Uterus (tissue), 2 donors: Measurements from ENCODE around the gene RPL22.

Experiments
- POLR2A ChIP-seq, 2 donors: fragments of 450-650 bp; IDR thresholded peaks; one replicate each; pipeline ENCODE4 v1.6.1; 2016; ENCODE audit warnings: antibody characterized with exemption in 2 of 2, mild to moderate bottlenecking in 1 of 2, moderate library complexity in 1 of 2
- TF ChIP-seq, protein P1 (sequence below), 4 experiments: fragments of 200-600 bp in 2 of 4; fragments of 450-650 bp in 2 of 4; sonication (generic) in 2 of 4; IDR thresholded peaks; one replicate each; pipeline ENCODE4 v1.5.1; 2016 to 2019; ENCODE audit warnings: antibody characterized with exemption in 4 of 4, mild to moderate bottlenecking in 2 of 4, moderate library complexity in 1 of 4

DNA sequence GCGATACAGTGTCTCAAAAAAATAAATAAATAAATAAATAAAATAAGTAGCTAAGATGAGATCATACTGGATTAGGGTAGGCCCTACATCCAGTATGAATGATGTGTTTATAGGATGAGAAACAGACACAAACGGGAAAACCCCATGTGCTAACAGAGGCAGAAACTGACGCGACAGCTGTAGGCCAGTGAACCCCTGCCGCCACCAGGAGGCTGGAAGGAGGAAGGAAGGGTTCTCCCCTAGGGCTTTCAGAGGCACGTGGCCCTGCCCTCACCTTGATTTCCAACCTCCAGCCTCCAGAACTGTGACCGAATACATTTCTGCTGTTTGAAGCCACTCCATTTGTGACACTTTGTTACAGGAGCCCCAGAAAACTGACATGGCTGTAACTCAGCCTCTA, 57.8 kb downstream of the RPL22 start:
- TF ChIP-seq, protein P1, sequence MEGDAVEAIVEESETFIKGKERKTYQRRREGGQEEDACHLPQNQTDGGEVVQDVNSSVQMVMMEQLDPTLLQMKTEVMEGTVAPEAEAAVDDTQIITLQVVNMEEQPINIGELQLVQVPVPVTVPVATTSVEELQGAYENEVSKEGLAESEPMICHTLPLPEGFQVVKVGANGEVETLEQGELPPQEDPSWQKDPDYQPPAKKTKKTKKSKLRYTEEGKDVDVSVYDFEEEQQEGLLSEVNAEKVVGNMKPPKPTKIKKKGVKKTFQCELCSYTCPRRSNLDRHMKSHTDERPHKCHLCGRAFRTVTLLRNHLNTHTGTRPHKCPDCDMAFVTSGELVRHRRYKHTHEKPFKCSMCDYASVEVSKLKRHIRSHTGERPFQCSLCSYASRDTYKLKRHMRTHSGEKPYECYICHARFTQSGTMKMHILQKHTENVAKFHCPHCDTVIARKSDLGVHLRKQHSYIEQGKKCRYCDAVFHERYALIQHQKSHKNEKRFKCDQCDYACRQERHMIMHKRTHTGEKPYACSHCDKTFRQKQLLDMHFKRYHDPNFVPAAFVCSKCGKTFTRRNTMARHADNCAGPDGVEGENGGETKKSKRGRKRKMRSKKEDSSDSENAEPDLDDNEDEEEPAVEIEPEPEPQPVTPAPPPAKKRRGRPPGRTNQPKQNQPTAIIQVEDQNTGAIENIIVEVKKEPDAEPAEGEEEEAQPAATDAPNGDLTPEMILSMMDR (IDR thresholded peaks at IDR 0.05), result peak in 1 of 4 experiments; percentile 5
- TF ChIP-seq POLR2A (IDR thresholded peaks at IDR 0.05), result no peak
